Lower leg skin (tissue), 4 donors: Measurements from ENCODE around the gene MKLN1. TPM values are rescaled to one million over a fixed set of nuclear protein-coding genes. Genes with fewer than 3 reads are reported as not detected.

Source experiments
- DNase-seq, 2 donors: peaks; one replicate each; pipeline ENCODE4 v3.0.0-alpha.2; 2019; ENCODE audit warnings: low spot score in 2 of 2
- H3K4me3 ChIP-seq: fragments of 200-600 bp; sonication (generic); 2 replicates; pipeline ENCODE4 v1.5.1; 2017; ENCODE audit warnings: mild to moderate bottlenecking, low read depth; ENCODE audit not compliant: poor library complexity, severe bottlenecking
- CTCF ChIP-seq, 3 donors: fragments of 450-650 bp; IDR thresholded peaks; one replicate each; pipeline ENCODE4 v1.5.1; 2016; ENCODE audit warnings: antibody characterized with exemption in 3 of 3, mild to moderate bottlenecking in 3 of 3, moderate library complexity in 2 of 3
- POLR2A ChIP-seq, 2 donors: fragments of 450-650 bp; IDR thresholded peaks; one replicate each; pipeline ENCODE4 v1.6.1; 2016 to 2017; ENCODE audit warnings: antibody characterized with exemption in 2 of 2, mild to moderate bottlenecking in 1 of 2, moderate library complexity in 1 of 2
- WGBS, 2 donors: methylation state at CpG; one replicate each; pipeline ENCODE4 v1.1.5; 2018; 5-methylcytosine and 5-hydroxymethylcytosine counted together
- intact Hi-C: fragments of 100-400 bp; cut with DNase I; formaldehyde crosslinking; loops from one replicate; pipeline ENCODE4 v1.15.0; 2023; ENCODE audit warnings: low total_unique reads
- total RNA-seq, 4 donors: library from RNA; depleted of rRNA; stranded (reverse); fragments of >200 nt; gene quantifications; one replicate each; pipeline ENCODE4 v1.1.0, GENCODE V29; 2016

Gene MKLN1
- total RNA-seq, 4 donors from 2014 or later: 25.7 to 37.8 (median 31.3) TPM

- 45 to 53% methylated on average over 3 of the region's 3 CpGs for WGBS, 2 donors
- TF ChIP-seq CTCF (IDR thresholded peaks at IDR 0.05): no peak
- intact Hi-C loops: no loop called here
- no peak overlapping the region for H3K4me3 ChIP-seq
- no peak for DNase-seq
These were observed 38.2 kb downstream of the MKLN1 start for GRCh38 chr7:131365838-131366237.

GRCh38 chr7:131369354-131369753, 41.7 kb downstream of the MKLN1 start:
- intact Hi-C loops: no loop called here
- TF ChIP-seq POLR2A (IDR thresholded peaks at IDR 0.05) (no peak), CTCF (IDR thresholded peaks at IDR 0.05) (no peak)
- H3K4me3 ChIP-seq: no peak overlapping the region
- DNase-seq: no peak

DNA sequence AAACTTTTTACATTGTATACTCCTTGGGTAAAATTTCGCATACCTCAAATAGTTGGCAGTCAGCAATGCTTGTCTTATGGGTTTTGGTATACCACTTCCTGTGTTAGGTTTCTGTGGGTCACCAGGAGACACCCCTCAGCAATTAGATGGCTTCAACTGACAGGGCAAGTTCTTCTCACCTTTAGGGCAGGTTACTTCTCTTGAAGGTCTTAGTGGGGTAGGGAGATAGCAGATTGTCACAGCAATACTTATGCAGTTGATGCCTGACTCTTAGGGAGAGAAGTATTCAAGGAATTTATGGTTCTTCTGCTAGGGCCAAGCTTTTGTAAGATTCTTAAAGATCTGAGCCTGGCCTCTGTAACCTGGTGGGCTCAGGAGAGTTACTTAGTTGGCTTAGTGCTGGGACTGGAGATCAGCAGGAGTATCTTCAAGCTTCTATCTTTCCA, 42.9 kb downstream of the MKLN1 start:
- no peak for DNase-seq

GRCh38 chr7:131371411-131371810, 43.7 kb downstream of the MKLN1 start:
- intact Hi-C loops: no loop called here
- H3K4me3 ChIP-seq: no peak overlapping the region
- TF ChIP-seq CTCF (IDR thresholded peaks at IDR 0.05): no peak
- TF ChIP-seq POLR2A (IDR thresholded peaks at IDR 0.05): no peak
- 91 to 97% methylated on average over 2 of the region's 2 CpGs for WGBS, 2 donors
- no peak for DNase-seq

More for the DNA sequence above, 42.9 kb downstream of the MKLN1 start:
- no peak overlapping the region for H3K4me3 ChIP-seq
- intact Hi-C loops: no loop called here
- WGBS, 2 donors: 68 to 83% methylated on average over 1 of the region's 1 CpG
- no peak for TF ChIP-seq CTCF (IDR thresholded peaks at IDR 0.05)
- no peak for TF ChIP-seq POLR2A (IDR thresholded peaks at IDR 0.05)

- 86 to 88% methylated on average over 1 of the region's 1 CpG for WGBS, 2 donors
- intact Hi-C loops: no loop called here
- no peak for TF ChIP-seq POLR2A (IDR thresholded peaks at IDR 0.05)
- no peak for TF ChIP-seq CTCF (IDR thresholded peaks at IDR 0.05)
These were observed 44.9 kb downstream of the MKLN1 start for GRCh38 chr7:131372554-131372953.

DNA sequence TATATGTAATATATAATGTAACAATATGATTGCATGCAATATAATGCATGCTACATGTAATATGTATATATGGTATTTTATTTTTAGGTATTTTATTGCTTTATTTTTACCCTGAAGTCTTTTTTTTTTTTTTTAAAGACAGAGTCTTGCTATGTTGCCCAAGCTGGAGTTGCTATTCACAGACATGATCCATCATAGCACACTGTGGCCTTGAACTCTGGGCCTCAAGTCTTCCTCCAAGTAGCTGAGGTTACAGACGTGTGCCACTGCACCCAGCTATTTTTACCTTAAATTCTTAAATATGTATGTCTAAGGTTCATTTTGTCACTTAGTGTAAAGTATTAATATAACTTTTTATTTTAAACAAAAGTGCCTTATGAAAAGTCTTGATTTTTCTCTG, 47.1 kb downstream of the MKLN1 start:
- intact Hi-C loops: no loop called here
- WGBS, 2 donors: 79 to 81% methylated on average over 1 of the region's 1 CpG
- no peak for DNase-seq
- no peak for TF ChIP-seq POLR2A (IDR thresholded peaks at IDR 0.05)
- no peak for TF ChIP-seq CTCF (IDR thresholded peaks at IDR 0.05)
- no peak overlapping the region for H3K4me3 ChIP-seq

More at GRCh38 chr7:131372554-131372953, 44.9 kb downstream of the MKLN1 start:
- no peak overlapping the region for H3K4me3 ChIP-seq
- DNase-seq: no peak
